K562 (cell line): Measurements from ENCODE around the gene VWA8. TPM values are rescaled to one million over a fixed set of nuclear protein-coding genes. Genes with fewer than 3 reads are reported as not detected.
A peak's percentile ranks its signal among the peaks of the same experiment; 100 is the strongest.

Source experiments
- CEBPG ChIP-seq, 3 experiments: fragments of 200-800 bp in 1 of 3; sonication (Bioruptor generic) in 1 of 3; sonication (generic) in 1 of 3; formaldehyde crosslinking in 1 of 3; IDR thresholded peaks in 2 of 3; conservative IDR thresholded peaks in 1 of 3; 2 replicates each; pipeline versions ENCODE4 v1.6.1 to v1.8.0; 2016 to 2022; ENCODE audit warnings: missing compliant biosample characterization in 2 of 3, missing genetic modification characterization in 2 of 3, mild to moderate bottlenecking in 1 of 3, missing genetic modification reagents in 1 of 3
- CREBBP ChIP-seq: IDR thresholded peaks from one replicate; pipeline ENCODE4 v1.6.1; 2012; ENCODE audit warnings: low read depth, mild to moderate bottlenecking, control low read depth, inconsistent platforms, low read length
- GABPB2 ChIP-seq: fragments of 250-450 bp; sonication (Bioruptor Pico); conservative IDR thresholded peaks from 2 replicates; pipeline ENCODE4 v1.5.1; 2021; ENCODE audit warnings: mild to moderate bottlenecking
- MAFF ChIP-seq: IDR thresholded peaks from 2 replicates; pipeline ENCODE4 v1.6.1; 2012; ENCODE audit warnings: low read length, improper control_type of control experiment
- POLR2B ChIP-seq: fragments of 450-650 bp; IDR thresholded peaks from 2 replicates; pipeline ENCODE4 v1.6.1; 2018; ENCODE audit warnings: low read depth; ENCODE audit not compliant: partially characterized antibody
- SAP30 ChIP-seq: fragments of 200-600 bp; sonication (generic); IDR thresholded peaks from 2 replicates; pipeline ENCODE4 v1.6.1; 2012; ENCODE audit warnings: borderline replicate concordance, low read depth, mild to moderate bottlenecking, moderate library complexity, low read length, control low read depth, inconsistent platforms; ENCODE audit not compliant: insufficient read depth, poor library complexity, severe bottlenecking
- SPI1 ChIP-seq: IDR thresholded peaks from 2 replicates; pipeline ENCODE4 v1.6.1; 2011; ENCODE audit warnings: low read depth, low read length, control low read depth, borderline replicate concordance
- STAG1 ChIP-seq: sonication (generic); formaldehyde crosslinking; IDR thresholded peaks from 2 replicates; pipeline ENCODE4 v1.5.0; 2020; ENCODE audit warnings: missing genetic modification reagents, borderline replicate concordance
- ZNF134 ChIP-seq: fragments of 250-450 bp; sonication (Bioruptor Pico); conservative IDR thresholded peaks from 2 replicates; pipeline ENCODE4 v1.4.0; 2020
- ZNF77 ChIP-seq: fragments of 250-450 bp; sonication (Bioruptor Pico); IDR thresholded peaks from 2 replicates; pipeline ENCODE4 v1.5.0; 2020
- polyA plus RNA-seq, 8 experiments: library from polyadenylated mRNA; depleted of rRNA in 4 of 8; stranded (reverse) in 5 of 8; unstranded in 3 of 8; fragments of >200 nt; fragmentation: Nextera tagmentation in 2 of 8; fragmentation: Illumina TruSeq in 1 of 8; extraction: Ambion mirVana in 2 of 8; extraction: Trizol in 1 of 8; gene quantifications; 2 replicates each; pipeline versions ENCODE4 v1.2.1 to v1.2.3, GENCODE V29; 2011 to 2014; ENCODE audit warnings: inconsistent platforms in 1 of 8, missing spikeins in 1 of 8
- total RNA-seq, 7 experiments: library from RNA; depleted of rRNA in 6 of 7; stranded (reverse); fragments of >200 nt in 6 of 7; fragmentation: Illumina TruSeq in 2 of 7; extraction: Trizol in 2 of 7; gene quantifications; 2 replicates each; pipeline versions ENCODE4 v1.2.1 to v1.2.3, GENCODE V29; 2011 to 2021; ENCODE audit warnings: low replicate concordance in 1 of 7
- TF ChIP-seq, protein P1 (sequence below): IDR thresholded peaks from 3 replicates; pipeline ENCODE4 v1.6.1; 2011; ENCODE audit warnings: borderline replicate concordance, mild to moderate bottlenecking; ENCODE audit not compliant: insufficient read length, insufficient read depth
- TF ChIP-seq, protein P2 (sequence below): fragments of 250-450 bp; sonication (Bioruptor Pico); IDR thresholded peaks from 2 replicates; pipeline ENCODE4 v1.9.0; 2021; ENCODE audit warnings: mild to moderate bottlenecking, inconsistent platforms
- TF ChIP-seq, protein P3 (sequence below): sonication (generic); formaldehyde crosslinking; IDR thresholded peaks from 2 replicates; pipeline ENCODE4 v1.4.0; 2020; ENCODE audit warnings: mild to moderate bottlenecking, missing genetic modification reagents
- TF ChIP-seq, protein P4 (sequence below): conservative IDR thresholded peaks from 2 replicates; pipeline ENCODE4 v1.6.1; 2011; ENCODE audit warnings: low read depth, mild to moderate bottlenecking, low read length; ENCODE audit not compliant: control insufficient read depth
- TF ChIP-seq, protein P5 (sequence below): fragments of 450-650 bp; formaldehyde crosslinking; IDR thresholded peaks from 2 replicates; pipeline ENCODE4 v1.4.0; 2022; ENCODE audit warnings: mild to moderate bottlenecking, moderate library complexity
- TF ChIP-seq, protein P6 (sequence below): fragments of 450-650 bp; IDR thresholded peaks from 2 replicates; pipeline ENCODE4 v1.6.1; 2017; ENCODE audit warnings: mild to moderate bottlenecking, moderate library complexity

Gene VWA8
- total and polyA plus RNA-seq, 9 of the 15 experiments (the other 6 are each of a cell fraction or from before 2014, with no cell fraction given), result 2.1 to 18.5 (median 13.3) TPM

DNA sequence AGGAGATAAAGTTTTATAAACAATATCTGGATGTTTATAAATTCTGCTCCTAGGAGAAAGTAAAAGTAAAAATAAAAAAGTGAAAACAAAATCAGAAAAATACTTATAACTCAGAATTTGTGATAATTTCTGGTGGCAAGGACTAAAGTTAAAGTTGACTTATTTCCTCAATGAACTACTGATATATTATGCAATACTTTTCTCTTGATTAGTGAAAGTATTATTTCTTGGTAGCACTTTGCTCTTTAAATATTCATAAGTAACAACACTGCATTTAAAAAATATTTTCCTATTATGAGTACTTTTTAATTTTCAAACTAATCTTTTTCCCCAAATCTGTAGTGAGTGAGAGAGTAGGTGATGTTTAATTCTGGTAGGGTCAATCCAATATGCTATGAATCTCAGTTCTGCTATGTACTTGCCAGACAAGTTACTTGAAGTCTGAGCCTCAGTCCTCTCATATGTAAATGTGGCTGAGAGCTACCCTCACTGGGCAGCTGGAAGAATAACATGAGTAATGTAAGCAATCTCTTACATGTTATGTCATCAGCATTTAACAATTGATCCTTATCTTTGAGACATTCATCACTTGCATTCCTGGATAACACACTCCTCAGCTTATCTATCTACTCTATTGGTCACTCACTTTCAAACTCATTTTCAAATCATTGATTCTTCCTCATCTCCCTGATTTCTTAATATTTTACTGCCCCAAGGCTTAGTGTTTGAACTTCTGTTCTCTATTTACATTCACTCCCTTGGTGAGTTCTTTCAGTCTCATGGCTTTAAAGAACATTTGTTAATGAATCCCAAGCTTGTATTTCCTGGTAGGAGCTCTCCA, 264.5 kb downstream of the VWA8 start (continued):
- TF ChIP-seq SPI1 (no peak), ZNF77 (no peak), STAG1 (CRISPR knock-in tag) (no peak), CEBPG (CRISPR knock-in tag; IDR thresholded peaks at IDR 0.05) (peak; percentile 53; the same call in 1 of the 2 replicates), CEBPG (tag; conservative IDR thresholded peaks at IDR 0.05 in 1 of 2, IDR thresholded peaks at IDR 0.05 in 1 of 2) (peak; percentile 80 to 91), GABPB2 (no peak), CREBBP (no peak), ZNF134 (CRISPR knock-in tag) (no peak), SAP30 (no peak), POLR2B (no peak), MAFF (no peak)
- TF ChIP-seq, protein P1, sequence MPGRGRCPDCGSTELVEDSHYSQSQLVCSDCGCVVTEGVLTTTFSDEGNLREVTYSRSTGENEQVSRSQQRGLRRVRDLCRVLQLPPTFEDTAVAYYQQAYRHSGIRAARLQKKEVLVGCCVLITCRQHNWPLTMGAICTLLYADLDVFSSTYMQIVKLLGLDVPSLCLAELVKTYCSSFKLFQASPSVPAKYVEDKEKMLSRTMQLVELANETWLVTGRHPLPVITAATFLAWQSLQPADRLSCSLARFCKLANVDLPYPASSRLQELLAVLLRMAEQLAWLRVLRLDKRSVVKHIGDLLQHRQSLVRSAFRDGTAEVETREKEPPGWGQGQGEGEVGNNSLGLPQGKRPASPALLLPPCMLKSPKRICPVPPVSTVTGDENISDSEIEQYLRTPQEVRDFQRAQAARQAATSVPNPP, result no peak
- TF ChIP-seq, protein P2, sequence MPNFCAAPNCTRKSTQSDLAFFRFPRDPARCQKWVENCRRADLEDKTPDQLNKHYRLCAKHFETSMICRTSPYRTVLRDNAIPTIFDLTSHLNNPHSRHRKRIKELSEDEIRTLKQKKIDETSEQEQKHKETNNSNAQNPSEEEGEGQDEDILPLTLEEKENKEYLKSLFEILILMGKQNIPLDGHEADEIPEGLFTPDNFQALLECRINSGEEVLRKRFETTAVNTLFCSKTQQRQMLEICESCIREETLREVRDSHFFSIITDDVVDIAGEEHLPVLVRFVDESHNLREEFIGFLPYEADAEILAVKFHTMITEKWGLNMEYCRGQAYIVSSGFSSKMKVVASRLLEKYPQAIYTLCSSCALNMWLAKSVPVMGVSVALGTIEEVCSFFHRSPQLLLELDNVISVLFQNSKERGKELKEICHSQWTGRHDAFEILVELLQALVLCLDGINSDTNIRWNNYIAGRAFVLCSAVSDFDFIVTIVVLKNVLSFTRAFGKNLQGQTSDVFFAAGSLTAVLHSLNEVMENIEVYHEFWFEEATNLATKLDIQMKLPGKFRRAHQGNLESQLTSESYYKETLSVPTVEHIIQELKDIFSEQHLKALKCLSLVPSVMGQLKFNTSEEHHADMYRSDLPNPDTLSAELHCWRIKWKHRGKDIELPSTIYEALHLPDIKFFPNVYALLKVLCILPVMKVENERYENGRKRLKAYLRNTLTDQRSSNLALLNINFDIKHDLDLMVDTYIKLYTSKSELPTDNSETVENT (CRISPR knock-in tag), result no peak
- TF ChIP-seq, protein P3, sequence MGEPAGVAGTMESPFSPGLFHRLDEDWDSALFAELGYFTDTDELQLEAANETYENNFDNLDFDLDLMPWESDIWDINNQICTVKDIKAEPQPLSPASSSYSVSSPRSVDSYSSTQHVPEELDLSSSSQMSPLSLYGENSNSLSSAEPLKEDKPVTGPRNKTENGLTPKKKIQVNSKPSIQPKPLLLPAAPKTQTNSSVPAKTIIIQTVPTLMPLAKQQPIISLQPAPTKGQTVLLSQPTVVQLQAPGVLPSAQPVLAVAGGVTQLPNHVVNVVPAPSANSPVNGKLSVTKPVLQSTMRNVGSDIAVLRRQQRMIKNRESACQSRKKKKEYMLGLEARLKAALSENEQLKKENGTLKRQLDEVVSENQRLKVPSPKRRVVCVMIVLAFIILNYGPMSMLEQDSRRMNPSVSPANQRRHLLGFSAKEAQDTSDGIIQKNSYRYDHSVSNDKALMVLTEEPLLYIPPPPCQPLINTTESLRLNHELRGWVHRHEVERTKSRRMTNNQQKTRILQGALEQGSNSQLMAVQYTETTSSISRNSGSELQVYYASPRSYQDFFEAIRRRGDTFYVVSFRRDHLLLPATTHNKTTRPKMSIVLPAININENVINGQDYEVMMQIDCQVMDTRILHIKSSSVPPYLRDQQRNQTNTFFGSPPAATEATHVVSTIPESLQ (CRISPR knock-in tag), result no peak
- TF ChIP-seq, protein P4, sequence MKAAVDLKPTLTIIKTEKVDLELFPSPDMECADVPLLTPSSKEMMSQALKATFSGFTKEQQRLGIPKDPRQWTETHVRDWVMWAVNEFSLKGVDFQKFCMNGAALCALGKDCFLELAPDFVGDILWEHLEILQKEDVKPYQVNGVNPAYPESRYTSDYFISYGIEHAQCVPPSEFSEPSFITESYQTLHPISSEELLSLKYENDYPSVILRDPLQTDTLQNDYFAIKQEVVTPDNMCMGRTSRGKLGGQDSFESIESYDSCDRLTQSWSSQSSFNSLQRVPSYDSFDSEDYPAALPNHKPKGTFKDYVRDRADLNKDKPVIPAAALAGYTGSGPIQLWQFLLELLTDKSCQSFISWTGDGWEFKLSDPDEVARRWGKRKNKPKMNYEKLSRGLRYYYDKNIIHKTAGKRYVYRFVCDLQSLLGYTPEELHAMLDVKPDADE, result no peak
- TF ChIP-seq, protein P5, sequence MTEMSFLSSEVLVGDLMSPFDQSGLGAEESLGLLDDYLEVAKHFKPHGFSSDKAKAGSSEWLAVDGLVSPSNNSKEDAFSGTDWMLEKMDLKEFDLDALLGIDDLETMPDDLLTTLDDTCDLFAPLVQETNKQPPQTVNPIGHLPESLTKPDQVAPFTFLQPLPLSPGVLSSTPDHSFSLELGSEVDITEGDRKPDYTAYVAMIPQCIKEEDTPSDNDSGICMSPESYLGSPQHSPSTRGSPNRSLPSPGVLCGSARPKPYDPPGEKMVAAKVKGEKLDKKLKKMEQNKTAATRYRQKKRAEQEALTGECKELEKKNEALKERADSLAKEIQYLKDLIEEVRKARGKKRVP, result 0 out of 2 replicates have a peak, but pooled peaks have one; percentile 22
- TF ChIP-seq, protein P6, sequence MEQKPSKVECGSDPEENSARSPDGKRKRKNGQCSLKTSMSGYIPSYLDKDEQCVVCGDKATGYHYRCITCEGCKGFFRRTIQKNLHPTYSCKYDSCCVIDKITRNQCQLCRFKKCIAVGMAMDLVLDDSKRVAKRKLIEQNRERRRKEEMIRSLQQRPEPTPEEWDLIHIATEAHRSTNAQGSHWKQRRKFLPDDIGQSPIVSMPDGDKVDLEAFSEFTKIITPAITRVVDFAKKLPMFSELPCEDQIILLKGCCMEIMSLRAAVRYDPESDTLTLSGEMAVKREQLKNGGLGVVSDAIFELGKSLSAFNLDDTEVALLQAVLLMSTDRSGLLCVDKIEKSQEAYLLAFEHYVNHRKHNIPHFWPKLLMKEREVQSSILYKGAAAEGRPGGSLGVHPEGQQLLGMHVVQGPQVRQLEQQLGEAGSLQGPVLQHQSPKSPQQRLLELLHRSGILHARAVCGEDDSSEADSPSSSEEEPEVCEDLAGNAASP, result no peak
